ENCODE data around the gene KRT7. TPM values are rescaled to one million over a fixed set of nuclear protein-coding genes. Genes with fewer than 3 reads are reported as not detected.

KRT7 gene
- polyA plus RNA-seq, 1 of the 3 experiments (the other 2 are of a cell fraction), result 5.4 TPM

DNA sequence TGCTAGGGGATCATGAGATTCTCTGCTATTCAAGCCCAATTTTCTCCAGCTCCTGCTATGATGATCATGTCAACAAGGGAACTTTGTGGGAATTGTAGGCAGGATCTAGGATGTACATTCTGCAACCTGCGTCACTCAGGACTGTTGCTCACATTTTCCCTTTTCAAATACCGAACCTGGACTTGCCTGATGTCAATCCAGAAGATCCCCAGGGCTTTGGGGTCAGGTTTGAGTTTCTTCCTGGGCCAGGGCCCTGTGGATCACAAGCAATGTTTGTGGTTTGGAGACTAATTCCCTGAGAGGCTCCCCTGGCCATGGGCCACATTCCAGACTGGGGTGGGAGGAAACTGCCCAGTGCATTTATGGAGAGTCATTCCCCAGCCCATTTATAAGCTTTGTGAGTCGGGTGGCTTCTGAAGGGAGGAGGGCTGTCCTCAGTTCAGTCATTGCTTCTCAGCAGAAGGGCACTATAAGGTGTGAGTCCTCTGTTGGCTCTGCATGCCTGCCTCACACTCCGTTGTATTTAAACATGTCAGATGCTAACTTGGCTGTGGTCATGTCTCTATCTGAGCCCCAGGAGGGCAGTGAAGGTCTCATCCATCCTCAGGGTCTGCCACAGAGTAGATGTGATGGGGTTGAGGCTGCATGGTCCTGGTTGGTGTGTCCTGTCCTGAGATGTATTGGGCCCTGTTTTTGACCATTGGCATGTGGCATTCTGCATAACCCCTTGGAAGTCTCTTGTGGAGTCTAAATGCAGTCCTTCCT lies 47.9 kb downstream of the KRT7 start:
- Histone ChIP-seq H3K9ac (peak overlapping the region; percentile 71), H3K4me1 (ENCODE audit: control insufficient read depth in 1 of 2, insufficient read depth in 2 of 2, low read depth in 1 of 2, low read length in 1 of 2) (peaks cover 11 to 37% of the 10 kb centered on the region in 2 experiments; a peak in 3 of 4 replicates), H3K9me3 (no peaks in the 10 kb centered on the region), H3K27me3 (ENCODE audit: insufficient read depth) (no peaks in the 10 kb centered on the region), H3F3A (replicated peaks; ENCODE audit: insufficient read depth) (peaks cover 47% of the 10 kb centered on the region), H3K36me3 (replicated peaks in 1 of 2; ENCODE audit: control insufficient read depth in 1 of 2, insufficient read depth in 2 of 2, low read length in 1 of 2) (no peaks in the 10 kb centered on the region), H2AFZ (ENCODE audit: low read depth) (no peak overlapping the region), H3K4me3 (ENCODE audit: low read depth in 2 of 2, low read length in 1 of 2) (no peak overlapping the region), H3K27ac (ENCODE audit: low read depth in 2 of 2, low read length in 1 of 2) (peak overlapping the region; percentile 62 to 97; a peak in 3 of 4 replicates), H3K4me2 (peak overlapping the region; percentile 67), H3K9me2 (no peaks in the 10 kb centered on the region), H3K79me2 (ENCODE audit: insufficient read depth) (no peaks in the 10 kb centered on the region), H4K20me1 (ENCODE audit: insufficient read depth) (no peaks in the 10 kb centered on the region)
- WGBS (ENCODE audit: low lambda C conversion rate), result 0% methylated on average over 4 of the region's 4 CpGs
- ChIA-PET CTCF (interaction anchor here (1.3 to 8.2 kb wide), 12 partner anchors 9 to 126 kb away, joined by 3 to 80 read pairs (median 14); no protein-coding TSS in a partner anchor), POLR2A (no interaction called here)
- no peak for DNase-seq
- TF ChIP-seq EP300 (IDR thresholded peaks at IDR 0.05; ENCODE audit: borderline replicate concordance in 1 of 2, low read depth in 1 of 2, low read length in 1 of 2) (peak in 1 of 2 experiments; percentile 87; a peak in 2 of 4 replicates), MXI1 (IDR thresholded peaks at IDR 0.05; ENCODE audit: low read depth, low read length) (no peak), NFIC (IDR thresholded peaks at IDR 0.05; ENCODE audit: borderline replicate concordance) (peak; percentile 97), MEF2A (IDR thresholded peaks at IDR 0.05; ENCODE audit: borderline replicate concordance, low read depth) (no peak), ELF1 (IDR thresholded peaks at IDR 0.05) (no peak), RCOR1 (IDR thresholded peaks at IDR 0.05; ENCODE audit: low read length) (no peak), FOSL2 (IDR thresholded peaks at IDR 0.05; ENCODE audit: borderline replicate concordance, low read depth) (peak; percentile 68), TEAD4 (IDR thresholded peaks at IDR 0.05; ENCODE audit: borderline replicate concordance, insufficient read depth) (peak; percentile 84; the same call in 1 of the 2 replicates), SIN3A (IDR thresholded peaks at IDR 0.05; ENCODE audit: borderline replicate concordance, low read depth, low read length) (no peak), SMC3 (IDR thresholded peaks at IDR 0.05; ENCODE audit: low read depth, low read length) (no peak), YY1 (IDR thresholded peaks at IDR 0.05; ENCODE audit: low read depth) (0 out of 2 replicates have a peak, but pooled peaks have one; percentile 20), EZH2phosphoT487 (IDR thresholded peaks at IDR 0.05; ENCODE audit: borderline replicate concordance, low read depth) (no peak), GABPA (IDR thresholded peaks at IDR 0.05; ENCODE audit: low read depth) (no peak), JUND (IDR thresholded peaks at IDR 0.05) (peak; percentile 57)
- TF ChIP-seq, protein P1, sequence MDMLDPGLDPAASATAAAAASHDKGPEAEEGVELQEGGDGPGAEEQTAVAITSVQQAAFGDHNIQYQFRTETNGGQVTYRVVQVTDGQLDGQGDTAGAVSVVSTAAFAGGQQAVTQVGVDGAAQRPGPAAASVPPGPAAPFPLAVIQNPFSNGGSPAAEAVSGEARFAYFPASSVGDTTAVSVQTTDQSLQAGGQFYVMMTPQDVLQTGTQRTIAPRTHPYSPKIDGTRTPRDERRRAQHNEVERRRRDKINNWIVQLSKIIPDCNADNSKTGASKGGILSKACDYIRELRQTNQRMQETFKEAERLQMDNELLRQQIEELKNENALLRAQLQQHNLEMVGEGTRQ (IDR thresholded peaks at IDR 0.05; ENCODE audit: borderline replicate concordance, low read depth, low read length), result no peak
- TF ChIP-seq, protein P2, sequence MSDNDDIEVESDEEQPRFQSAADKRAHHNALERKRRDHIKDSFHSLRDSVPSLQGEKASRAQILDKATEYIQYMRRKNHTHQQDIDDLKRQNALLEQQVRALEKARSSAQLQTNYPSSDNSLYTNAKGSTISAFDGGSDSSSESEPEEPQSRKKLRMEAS (IDR thresholded peaks at IDR 0.05; ENCODE audit: low read depth), result peak; percentile 67; the same call in 1 of the 2 replicates
- TF ChIP-seq, protein P3, sequence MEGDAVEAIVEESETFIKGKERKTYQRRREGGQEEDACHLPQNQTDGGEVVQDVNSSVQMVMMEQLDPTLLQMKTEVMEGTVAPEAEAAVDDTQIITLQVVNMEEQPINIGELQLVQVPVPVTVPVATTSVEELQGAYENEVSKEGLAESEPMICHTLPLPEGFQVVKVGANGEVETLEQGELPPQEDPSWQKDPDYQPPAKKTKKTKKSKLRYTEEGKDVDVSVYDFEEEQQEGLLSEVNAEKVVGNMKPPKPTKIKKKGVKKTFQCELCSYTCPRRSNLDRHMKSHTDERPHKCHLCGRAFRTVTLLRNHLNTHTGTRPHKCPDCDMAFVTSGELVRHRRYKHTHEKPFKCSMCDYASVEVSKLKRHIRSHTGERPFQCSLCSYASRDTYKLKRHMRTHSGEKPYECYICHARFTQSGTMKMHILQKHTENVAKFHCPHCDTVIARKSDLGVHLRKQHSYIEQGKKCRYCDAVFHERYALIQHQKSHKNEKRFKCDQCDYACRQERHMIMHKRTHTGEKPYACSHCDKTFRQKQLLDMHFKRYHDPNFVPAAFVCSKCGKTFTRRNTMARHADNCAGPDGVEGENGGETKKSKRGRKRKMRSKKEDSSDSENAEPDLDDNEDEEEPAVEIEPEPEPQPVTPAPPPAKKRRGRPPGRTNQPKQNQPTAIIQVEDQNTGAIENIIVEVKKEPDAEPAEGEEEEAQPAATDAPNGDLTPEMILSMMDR (IDR thresholded peaks at IDR 0.05), result no peak
- TF ChIP-seq, protein P4, sequence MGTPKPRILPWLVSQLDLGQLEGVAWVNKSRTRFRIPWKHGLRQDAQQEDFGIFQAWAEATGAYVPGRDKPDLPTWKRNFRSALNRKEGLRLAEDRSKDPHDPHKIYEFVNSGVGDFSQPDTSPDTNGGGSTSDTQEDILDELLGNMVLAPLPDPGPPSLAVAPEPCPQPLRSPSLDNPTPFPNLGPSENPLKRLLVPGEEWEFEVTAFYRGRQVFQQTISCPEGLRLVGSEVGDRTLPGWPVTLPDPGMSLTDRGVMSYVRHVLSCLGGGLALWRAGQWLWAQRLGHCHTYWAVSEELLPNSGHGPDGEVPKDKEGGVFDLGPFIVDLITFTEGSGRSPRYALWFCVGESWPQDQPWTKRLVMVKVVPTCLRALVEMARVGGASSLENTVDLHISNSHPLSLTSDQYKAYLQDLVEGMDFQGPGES (IDR thresholded peaks at IDR 0.05; ENCODE audit: low read depth, low read length), result no peak
- TF ChIP-seq, protein P5, sequence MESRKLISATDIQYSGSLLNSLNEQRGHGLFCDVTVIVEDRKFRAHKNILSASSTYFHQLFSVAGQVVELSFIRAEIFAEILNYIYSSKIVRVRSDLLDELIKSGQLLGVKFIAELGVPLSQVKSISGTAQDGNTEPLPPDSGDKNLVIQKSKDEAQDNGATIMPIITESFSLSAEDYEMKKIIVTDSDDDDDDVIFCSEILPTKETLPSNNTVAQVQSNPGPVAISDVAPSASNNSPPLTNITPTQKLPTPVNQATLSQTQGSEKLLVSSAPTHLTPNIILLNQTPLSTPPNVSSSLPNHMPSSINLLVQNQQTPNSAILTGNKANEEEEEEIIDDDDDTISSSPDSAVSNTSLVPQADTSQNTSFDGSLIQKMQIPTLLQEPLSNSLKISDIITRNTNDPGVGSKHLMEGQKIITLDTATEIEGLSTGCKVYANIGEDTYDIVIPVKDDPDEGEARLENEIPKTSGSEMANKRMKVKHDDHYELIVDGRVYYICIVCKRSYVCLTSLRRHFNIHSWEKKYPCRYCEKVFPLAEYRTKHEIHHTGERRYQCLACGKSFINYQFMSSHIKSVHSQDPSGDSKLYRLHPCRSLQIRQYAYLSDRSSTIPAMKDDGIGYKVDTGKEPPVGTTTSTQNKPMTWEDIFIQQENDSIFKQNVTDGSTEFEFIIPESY (IDR thresholded peaks at IDR 0.05; ENCODE audit: borderline replicate concordance, low read depth), result peak; percentile 10; the same call in 1 of the 2 replicates
- TF ChIP-seq, protein P6, sequence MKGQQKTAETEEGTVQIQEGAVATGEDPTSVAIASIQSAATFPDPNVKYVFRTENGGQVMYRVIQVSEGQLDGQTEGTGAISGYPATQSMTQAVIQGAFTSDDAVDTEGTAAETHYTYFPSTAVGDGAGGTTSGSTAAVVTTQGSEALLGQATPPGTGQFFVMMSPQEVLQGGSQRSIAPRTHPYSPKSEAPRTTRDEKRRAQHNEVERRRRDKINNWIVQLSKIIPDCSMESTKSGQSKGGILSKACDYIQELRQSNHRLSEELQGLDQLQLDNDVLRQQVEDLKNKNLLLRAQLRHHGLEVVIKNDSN (IDR thresholded peaks at IDR 0.05; ENCODE audit: borderline replicate concordance, low read depth), result no peak
- TF ChIP-seq, protein P7, sequence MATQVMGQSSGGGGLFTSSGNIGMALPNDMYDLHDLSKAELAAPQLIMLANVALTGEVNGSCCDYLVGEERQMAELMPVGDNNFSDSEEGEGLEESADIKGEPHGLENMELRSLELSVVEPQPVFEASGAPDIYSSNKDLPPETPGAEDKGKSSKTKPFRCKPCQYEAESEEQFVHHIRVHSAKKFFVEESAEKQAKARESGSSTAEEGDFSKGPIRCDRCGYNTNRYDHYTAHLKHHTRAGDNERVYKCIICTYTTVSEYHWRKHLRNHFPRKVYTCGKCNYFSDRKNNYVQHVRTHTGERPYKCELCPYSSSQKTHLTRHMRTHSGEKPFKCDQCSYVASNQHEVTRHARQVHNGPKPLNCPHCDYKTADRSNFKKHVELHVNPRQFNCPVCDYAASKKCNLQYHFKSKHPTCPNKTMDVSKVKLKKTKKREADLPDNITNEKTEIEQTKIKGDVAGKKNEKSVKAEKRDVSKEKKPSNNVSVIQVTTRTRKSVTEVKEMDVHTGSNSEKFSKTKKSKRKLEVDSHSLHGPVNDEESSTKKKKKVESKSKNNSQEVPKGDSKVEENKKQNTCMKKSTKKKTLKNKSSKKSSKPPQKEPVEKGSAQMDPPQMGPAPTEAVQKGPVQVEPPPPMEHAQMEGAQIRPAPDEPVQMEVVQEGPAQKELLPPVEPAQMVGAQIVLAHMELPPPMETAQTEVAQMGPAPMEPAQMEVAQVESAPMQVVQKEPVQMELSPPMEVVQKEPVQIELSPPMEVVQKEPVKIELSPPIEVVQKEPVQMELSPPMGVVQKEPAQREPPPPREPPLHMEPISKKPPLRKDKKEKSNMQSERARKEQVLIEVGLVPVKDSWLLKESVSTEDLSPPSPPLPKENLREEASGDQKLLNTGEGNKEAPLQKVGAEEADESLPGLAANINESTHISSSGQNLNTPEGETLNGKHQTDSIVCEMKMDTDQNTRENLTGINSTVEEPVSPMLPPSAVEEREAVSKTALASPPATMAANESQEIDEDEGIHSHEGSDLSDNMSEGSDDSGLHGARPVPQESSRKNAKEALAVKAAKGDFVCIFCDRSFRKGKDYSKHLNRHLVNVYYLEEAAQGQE (IDR thresholded peaks at IDR 0.05; ENCODE audit: low read depth, low read length), result no peak

All from SK-N-SH (cell line).